Activated naive CD4-positive, alpha-beta T cell treated with anti-CD3 and anti-CD28 coated beads for 36 hours (primary cell): ENCODE data around the gene PITX2. TPM values are rescaled to one million over a fixed set of nuclear protein-coding genes. Genes with fewer than 3 reads are reported as not detected.

Source experiments
- CTCF ChIA-PET: fragments of 350-600 bp; sonication (Branson Sonifier 250); formaldehyde crosslinking; loops from one replicate; lab custom pipeline; 2021; ENCODE audit warnings: antibody characterized with exemption; lab: Charles Lee
- DNase-seq: peaks from one replicate; pipeline ENCODE4 v3.0.0-alpha.2; 2020
- H3K27ac Mint-ChIP-seq: one replicate; pipeline ENCODE4 v1.8.0; 2021; ENCODE audit warnings: mild to moderate bottlenecking, mixed read lengths
- H3K27me3 Mint-ChIP-seq: one replicate; pipeline ENCODE4 v1.8.0; 2021; ENCODE audit warnings: low read depth, mixed read lengths
- H3K36me3 Mint-ChIP-seq: one replicate; pipeline ENCODE4 v1.8.0; 2021; ENCODE audit warnings: low read depth, mixed read lengths
- H3K4me1 Mint-ChIP-seq: one replicate; pipeline ENCODE4 v1.8.0; 2021; ENCODE audit warnings: low read depth, mixed read lengths
- H3K4me3 Mint-ChIP-seq: one replicate; pipeline ENCODE4 v1.8.0; 2021; ENCODE audit warnings: mild to moderate bottlenecking, moderate library complexity, mixed read lengths
- H3K9me3 Mint-ChIP-seq: one replicate; pipeline ENCODE4 v1.8.0; 2021; ENCODE audit warnings: mixed read lengths
- intact Hi-C: fragments of 100-400 bp; cut with micrococcal nuclease; formaldehyde crosslinking; loops from one replicate; pipeline ENCODE4 v1.15.1; 2023
- total RNA-seq, 2 experiments: library from RNA; stranded (reverse); gene quantifications; one replicate each; pipeline ENCODE4 v1.2.3, GENCODE V29; 2021

Gene PITX2
- total RNA-seq, 2 experiments from 2014 or later: not detected

DNA sequence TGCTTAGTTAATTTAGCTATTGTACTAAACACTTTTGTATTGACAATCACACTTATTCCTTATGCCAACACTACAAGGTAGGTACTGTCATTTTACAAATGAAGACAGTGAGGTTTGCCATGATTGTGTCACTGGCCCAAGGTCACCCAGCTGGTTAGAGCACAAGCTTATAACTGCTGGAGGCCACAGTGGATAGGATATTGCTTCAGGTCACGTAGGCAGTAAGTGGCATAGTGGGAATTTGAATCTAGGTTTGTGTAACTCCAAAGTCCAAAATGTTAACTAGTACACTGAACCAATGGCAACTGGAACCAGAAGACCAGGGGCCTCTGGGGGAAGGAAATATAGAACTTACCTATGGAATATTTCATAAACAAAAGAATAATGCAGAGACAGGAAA lies 21.1 kb upstream of the PITX2 start:
- CTCF ChIA-PET: no interaction called here
- intact Hi-C loops: no loop called here
- Mint-ChIP-seq H3K36me3 (peaks cover 6% of the 10 kb centered on the region), H3K4me3 (no peak overlapping the region), H3K9me3 (no peaks in the 10 kb centered on the region), H3K27ac (no peak overlapping the region), H3K27me3 (peaks cover 53% of the 10 kb centered on the region), H3K4me1 (no peaks in the 10 kb centered on the region)
- no peak for DNase-seq

DNA sequence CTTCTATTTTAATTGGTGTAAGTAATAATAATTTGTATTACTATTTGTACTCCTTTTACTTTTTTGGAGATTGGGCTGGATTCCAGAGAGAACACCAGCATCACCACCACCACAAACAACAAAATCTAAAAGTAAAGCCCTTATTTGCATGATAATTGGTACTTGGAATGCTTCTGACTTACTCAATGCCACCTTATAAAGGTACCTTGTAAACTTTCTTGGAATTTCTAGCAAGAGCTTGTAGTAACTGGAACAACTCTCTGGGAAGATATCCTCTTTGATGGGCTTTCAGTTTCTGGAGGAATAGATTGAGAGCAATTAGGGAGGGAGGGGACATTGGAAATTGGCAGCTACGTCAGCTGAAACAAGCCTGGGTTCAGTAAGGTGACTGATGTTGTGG lies 20.2 kb upstream of the PITX2 start:
- Mint-ChIP-seq H3K9me3 (peaks cover 2% of the 10 kb centered on the region), H3K4me1 (no peaks in the 10 kb centered on the region), H3K27ac (no peak overlapping the region), H3K27me3 (peaks cover 62% of the 10 kb centered on the region), H3K36me3 (peaks cover 6% of the 10 kb centered on the region), H3K4me3 (no peak overlapping the region)
- DNase-seq: no peak
- intact Hi-C loops: no loop called here
- CTCF ChIA-PET: no interaction called here

DNA sequence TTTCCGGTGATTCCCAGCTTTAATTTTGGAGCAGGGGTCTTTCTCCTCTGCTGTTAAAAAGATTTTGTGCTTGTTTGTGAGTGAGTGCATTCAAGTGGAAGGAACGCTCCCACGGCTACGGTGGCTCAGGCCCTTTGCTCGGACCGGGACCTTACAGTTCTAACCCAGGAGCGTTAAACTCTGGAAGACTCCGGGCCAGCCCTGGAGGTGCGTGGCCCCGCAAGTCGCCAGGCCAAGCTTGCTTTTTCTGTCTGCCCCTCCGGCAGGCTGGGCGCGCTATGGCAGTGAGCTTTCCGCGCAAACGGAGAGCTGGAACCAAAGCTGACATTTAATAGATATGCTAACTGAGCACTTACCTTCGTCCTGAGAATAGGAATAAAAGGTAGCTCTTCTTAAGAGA lies 18.3 kb upstream of the PITX2 start:
- Mint-ChIP-seq H3K36me3 (peaks cover 11% of the 10 kb centered on the region), H3K4me3 (no peak overlapping the region), H3K27me3 (peaks cover 71% of the 10 kb centered on the region), H3K27ac (no peak overlapping the region), H3K4me1 (peaks cover 2% of the 10 kb centered on the region), H3K9me3 (peaks cover 4% of the 10 kb centered on the region)
- CTCF ChIA-PET: interaction anchor here (0.7 kb wide), 1 partner anchor 11 kb away, joined by 3 read pairs; no protein-coding TSS in a partner anchor
- DNase-seq: no peak
- intact Hi-C loops: no loop called here

DNA sequence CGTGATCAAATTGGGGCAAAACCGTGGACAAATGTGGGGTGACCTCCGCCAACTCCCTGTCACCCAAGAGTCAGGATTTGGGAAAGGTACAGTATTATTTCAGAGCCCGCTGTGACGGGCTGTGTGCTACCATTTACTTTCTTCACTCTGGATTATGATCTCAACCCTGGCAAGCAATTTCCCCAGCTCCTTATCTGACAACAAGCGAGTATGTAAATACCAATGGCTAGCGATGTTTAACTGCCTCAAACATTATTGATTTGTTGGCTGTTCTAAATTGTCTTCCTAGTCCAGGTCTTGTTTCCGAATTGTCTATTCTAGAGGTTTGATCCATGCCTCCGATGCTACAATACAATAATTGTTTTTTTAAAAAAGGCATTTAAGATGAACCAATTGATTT lies 17.7 kb upstream of the PITX2 start:
- intact Hi-C loops: no loop called here
- DNase-seq: no peak
- peaks cover 11% of the 10 kb centered on the region for H3K36me3 Mint-ChIP-seq
- H3K27ac Mint-ChIP-seq: no peak overlapping the region
- no peak overlapping the region for H3K4me3 Mint-ChIP-seq
- peaks cover 71% of the 10 kb centered on the region for H3K27me3 Mint-ChIP-seq
- CTCF ChIA-PET: interaction anchor here (0.7 kb wide), 1 partner anchor 11 kb away, joined by 3 read pairs; no protein-coding TSS in a partner anchor
- peaks cover 4% of the 10 kb centered on the region for H3K9me3 Mint-ChIP-seq
- H3K4me1 Mint-ChIP-seq: peaks cover 2% of the 10 kb centered on the region

DNA sequence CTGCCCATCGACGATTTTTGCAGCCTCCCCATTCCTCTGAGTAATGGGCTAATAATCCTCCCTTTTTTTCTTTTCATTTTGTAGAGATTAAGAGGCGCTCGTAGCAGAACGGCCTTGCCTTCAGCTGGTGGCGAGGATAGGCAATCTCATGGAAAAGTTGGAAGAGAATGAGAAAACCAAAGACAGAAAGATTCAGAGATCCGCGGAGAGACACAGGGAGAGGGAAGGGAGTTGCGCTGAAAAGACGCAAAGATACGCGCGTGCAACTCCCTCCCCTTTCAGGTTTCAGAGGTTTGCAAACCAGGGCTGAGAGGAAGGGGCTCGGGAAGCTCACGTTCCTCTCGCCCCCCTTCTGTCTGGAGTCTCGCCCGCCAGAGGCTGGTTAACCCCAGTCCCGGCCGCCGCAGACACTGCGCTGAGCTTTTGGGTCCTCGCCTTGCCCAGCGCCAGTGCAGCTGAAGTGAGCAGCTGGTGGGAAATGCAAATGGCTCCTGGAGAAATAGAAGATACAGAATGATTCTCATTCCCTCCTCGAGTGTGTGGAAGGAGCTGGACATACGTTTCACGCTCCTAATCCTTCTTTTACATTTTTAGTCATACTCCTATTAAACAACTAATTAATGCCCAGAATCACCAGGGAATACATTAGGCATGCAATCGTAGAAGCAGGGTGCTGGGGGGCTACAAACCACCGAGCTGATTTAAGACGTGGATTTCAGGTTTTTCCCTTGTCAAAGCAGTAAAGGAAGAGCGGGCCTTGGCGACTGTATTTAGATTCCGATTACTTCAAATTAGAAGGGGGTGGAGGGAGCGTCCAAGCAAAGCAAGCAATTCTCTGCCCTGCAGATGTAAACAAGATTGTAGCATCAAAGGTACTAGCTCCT lies 16.6 kb upstream of the PITX2 start:
- intact Hi-C loops: no loop called here
- Mint-ChIP-seq H3K4me3 (no peak overlapping the region), H3K27me3 (peaks cover 79% of the 10 kb centered on the region), H3K4me1 (peaks cover 2% of the 10 kb centered on the region), H3K9me3 (peaks cover 6% of the 10 kb centered on the region), H3K36me3 (peaks cover 11% of the 10 kb centered on the region), H3K27ac (no peak overlapping the region)
- CTCF ChIA-PET: no interaction called here
- DNase-seq: no peak

GRCh38 chr4:110638089-110638746 lies 15.3 kb upstream of the PITX2 start:
- H3K4me1 Mint-ChIP-seq: peaks cover 4% of the 10 kb centered on the region
- CTCF ChIA-PET: no interaction called here
- H3K4me3 Mint-ChIP-seq: no peak overlapping the region
- peaks cover 13% of the 10 kb centered on the region for H3K36me3 Mint-ChIP-seq
- intact Hi-C loops: no loop called here
- peaks cover 81% of the 10 kb centered on the region for H3K27me3 Mint-ChIP-seq
- DNase-seq: no peak
- peaks cover 8% of the 10 kb centered on the region for H3K9me3 Mint-ChIP-seq
- H3K27ac Mint-ChIP-seq: no peak overlapping the region

- CTCF ChIA-PET: no interaction called here
- peaks cover 8% of the 10 kb centered on the region for H3K9me3 Mint-ChIP-seq
- no peak for DNase-seq
- H3K27me3 Mint-ChIP-seq: peaks cover 84% of the 10 kb centered on the region
- peaks cover 7% of the 10 kb centered on the region for H3K4me1 Mint-ChIP-seq
- no peak overlapping the region for H3K4me3 Mint-ChIP-seq
- peak overlapping the region; percentile 18 for H3K27ac Mint-ChIP-seq
- peaks cover 14% of the 10 kb centered on the region for H3K36me3 Mint-ChIP-seq
- intact Hi-C loops: no loop called here
Measured at GRCh38 chr4:110637408-110638088, 14.7 kb upstream of the PITX2 start.

DNA sequence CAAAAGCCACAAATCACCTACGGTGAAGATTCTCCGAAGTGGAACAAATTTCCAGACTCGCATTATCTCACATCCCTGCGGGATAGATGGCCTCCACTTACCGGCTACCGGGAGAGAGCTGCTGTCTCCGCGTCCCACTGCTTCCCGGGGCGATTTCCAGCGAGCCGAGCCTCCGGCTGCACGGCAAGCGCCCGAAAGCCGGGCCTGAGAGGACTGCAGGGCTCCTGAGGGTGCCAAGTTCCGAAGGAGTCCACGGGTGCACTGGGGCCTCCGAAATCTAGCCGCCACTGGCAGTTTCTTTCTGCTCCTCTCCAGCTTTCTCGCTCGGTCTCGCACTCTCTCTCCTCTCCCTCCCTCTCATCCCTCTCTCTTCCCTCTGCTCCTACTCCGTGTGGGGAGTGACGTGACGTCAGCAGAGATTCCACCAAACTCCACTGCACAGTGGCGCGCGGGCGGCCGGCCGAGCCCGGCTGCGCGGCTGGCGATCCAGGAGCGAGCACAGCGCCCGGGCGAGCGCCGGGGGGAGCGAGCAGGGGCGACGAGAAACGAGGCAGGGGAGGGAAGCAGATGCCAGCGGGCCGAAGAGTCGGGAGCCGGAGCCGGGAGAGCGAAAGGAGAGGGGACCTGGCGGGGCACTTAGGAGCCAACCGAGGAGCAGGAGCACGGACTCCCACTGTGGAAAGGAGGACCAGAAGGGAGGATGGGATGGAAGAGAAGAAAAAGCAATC lies 14.0 kb upstream of the PITX2 start:
- Mint-ChIP-seq H3K9me3 (peaks cover 8% of the 10 kb centered on the region), H3K4me1 (peaks cover 12% of the 10 kb centered on the region), H3K36me3 (peaks cover 14% of the 10 kb centered on the region), H3K4me3 (no peak overlapping the region), H3K27me3 (peaks cover 86% of the 10 kb centered on the region), H3K27ac (no peak overlapping the region)
- intact Hi-C loops: no loop called here
- CTCF ChIA-PET: no interaction called here
- DNase-seq: no peak

GRCh38 chr4:110636171-110636679 lies 13.3 kb upstream of the PITX2 start:
- Mint-ChIP-seq H3K9me3 (peaks cover 8% of the 10 kb centered on the region), H3K36me3 (peaks cover 13% of the 10 kb centered on the region), H3K4me1 (peaks cover 17% of the 10 kb centered on the region), H3K4me3 (no peak overlapping the region), H3K27ac (no peak overlapping the region), H3K27me3 (peaks cover 84% of the 10 kb centered on the region)
- CTCF ChIA-PET: no interaction called here
- intact Hi-C loops: no loop called here
- DNase-seq: no peak

- DNase-seq: no peak
- CTCF ChIA-PET: no interaction called here
Measured at GRCh38 chr4:110635163-110635865, 12.4 kb upstream of the PITX2 start.

GRCh38 chr4:110634350-110635162 lies 11.7 kb upstream of the PITX2 start:
- Mint-ChIP-seq H3K4me1 (peaks cover 21% of the 10 kb centered on the region), H3K27me3 (peaks cover 83% of the 10 kb centered on the region), H3K27ac (no peak overlapping the region), H3K36me3 (peaks cover 9% of the 10 kb centered on the region), H3K4me3 (no peak overlapping the region), H3K9me3 (peaks cover 8% of the 10 kb centered on the region)
- CTCF ChIA-PET: interaction anchor here (0.6 to 1.0 kb wide), 2 partner anchors 30 to 157 kb away, joined by 3 to 6 read pairs; no protein-coding TSS in a partner anchor
- intact Hi-C loops: loop anchor here (5.0 kb wide), 1 partner anchor 1398 kb away; no protein-coding TSS in a partner anchor
- DNase-seq: no peak

More at GRCh38 chr4:110635163-110635865, 12.4 kb upstream of the PITX2 start:
- H3K4me1 Mint-ChIP-seq: peaks cover 21% of the 10 kb centered on the region
- peaks cover 84% of the 10 kb centered on the region for H3K27me3 Mint-ChIP-seq
- H3K36me3 Mint-ChIP-seq: peaks cover 13% of the 10 kb centered on the region
- peaks cover 8% of the 10 kb centered on the region for H3K9me3 Mint-ChIP-seq
- no peak overlapping the region for H3K4me3 Mint-ChIP-seq
- H3K27ac Mint-ChIP-seq: no peak overlapping the region
- intact Hi-C loops: no loop called here
